Coronary artery (tissue), 2 donors: ENCODE data around the gene RWDD4.

Experiments used
- DNase-seq: peaks from one replicate; pipeline ENCODE4 v3.0.0-alpha.2; 2017; ENCODE audit warnings: low spot score
- H3K27ac ChIP-seq, 2 donors: fragments of 200-600 bp; sonication (generic); one replicate each; pipeline ENCODE4 v1.5.1; 2016 to 2019
- H3K4me3 ChIP-seq: fragments of 200-600 bp; sonication (generic); 2 replicates; pipeline ENCODE4 v1.5.1; 2016; ENCODE audit warnings: mild to moderate bottlenecking, moderate library complexity
- CTCF ChIP-seq: fragments of 200-600 bp; sonication (generic); IDR thresholded peaks from one replicate; pipeline ENCODE4 v1.5.1; 2019; ENCODE audit warnings: antibody characterized with exemption

Gene RWDD4

GRCh38 chr4:183636923-183637322 lies 22.1 kb downstream of the RWDD4 start:
- TF ChIP-seq CTCF, result no peak
- Histone ChIP-seq H3K4me3 (peak overlapping the region; percentile 48), H3K27ac (peak overlapping the region; percentile 16 to 74)
- no peak for DNase-seq

GRCh38 chr4:183636503-183636902 lies 22.5 kb downstream of the RWDD4 start:
- H3K27ac ChIP-seq, result peak overlapping the region; percentile 16 to 74

GRCh38 chr4:183635741-183636140 lies 23.2 kb downstream of the RWDD4 start:
- H3K27ac ChIP-seq, result no peak overlapping the region
- H3K4me3 ChIP-seq, result no peak overlapping the region
- TF ChIP-seq CTCF, result no peak
- no peak for DNase-seq

More at GRCh38 chr4:183636503-183636902, 22.5 kb downstream of the RWDD4 start:
- peak overlapping the region; percentile 48 for H3K4me3 ChIP-seq
- TF ChIP-seq CTCF, result no peak
- DNase-seq, result no peak

GRCh38 chr4:183635321-183635720 lies 23.7 kb downstream of the RWDD4 start:
- no peak overlapping the region for H3K4me3 ChIP-seq
- no peak for DNase-seq
- no peak overlapping the region for H3K27ac ChIP-seq
- no peak for TF ChIP-seq CTCF

GRCh38 chr4:183633476-183634400 lies 25.2 kb downstream of the RWDD4 start:
- no peak overlapping the region for H3K27ac ChIP-seq
- no peak overlapping the region for H3K4me3 ChIP-seq
- DNase-seq, result no peak

GRCh38 chr4:183632689-183633088 lies 26.3 kb downstream of the RWDD4 start:
- no peak for DNase-seq
- no peak for TF ChIP-seq CTCF
- Histone ChIP-seq H3K27ac (no peak overlapping the region), H3K4me3 (no peak overlapping the region)

More at GRCh38 chr4:183633476-183634400, 25.2 kb downstream of the RWDD4 start:
- TF ChIP-seq CTCF, result no peak
